ENCODE measurements around the gene RAP1GAP2.
"Not testable (repeated sequence)": the region's sequence is repeated elsewhere in the genome, so short reads cannot be mapped to it uniquely, and the experiment has no call there.

Gene RAP1GAP2

GRCh38 chr17:2871720-2872119 lies 75.5 kb downstream of the RAP1GAP2 start:
- H3K4me3 ChIP-seq: no peak overlapping the region
- no peak overlapping the region for H3K27ac ChIP-seq

DNA sequence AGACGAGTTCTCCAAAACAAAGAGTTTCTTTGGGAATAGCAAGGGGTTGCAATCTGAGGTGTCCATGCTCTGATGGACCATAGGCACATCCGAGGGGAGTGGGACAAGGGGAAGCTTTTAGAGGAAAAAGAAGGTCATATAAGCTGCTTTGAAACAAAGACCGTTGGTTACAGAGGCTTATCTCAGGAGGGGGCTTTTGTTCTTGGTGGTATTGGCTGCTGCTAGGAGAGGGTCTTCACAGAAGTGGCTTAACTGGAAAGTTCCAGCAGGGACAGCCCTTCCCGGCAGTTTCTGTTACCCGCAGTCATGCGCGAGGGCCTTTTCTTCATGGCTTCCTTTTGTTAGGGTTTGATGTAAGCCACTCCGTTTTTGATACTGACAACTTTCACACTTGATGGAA lies 76.0 kb downstream of the RAP1GAP2 start:
- H3K27ac ChIP-seq: no peak overlapping the region
- no peak overlapping the region for H3K4me3 ChIP-seq

DNA sequence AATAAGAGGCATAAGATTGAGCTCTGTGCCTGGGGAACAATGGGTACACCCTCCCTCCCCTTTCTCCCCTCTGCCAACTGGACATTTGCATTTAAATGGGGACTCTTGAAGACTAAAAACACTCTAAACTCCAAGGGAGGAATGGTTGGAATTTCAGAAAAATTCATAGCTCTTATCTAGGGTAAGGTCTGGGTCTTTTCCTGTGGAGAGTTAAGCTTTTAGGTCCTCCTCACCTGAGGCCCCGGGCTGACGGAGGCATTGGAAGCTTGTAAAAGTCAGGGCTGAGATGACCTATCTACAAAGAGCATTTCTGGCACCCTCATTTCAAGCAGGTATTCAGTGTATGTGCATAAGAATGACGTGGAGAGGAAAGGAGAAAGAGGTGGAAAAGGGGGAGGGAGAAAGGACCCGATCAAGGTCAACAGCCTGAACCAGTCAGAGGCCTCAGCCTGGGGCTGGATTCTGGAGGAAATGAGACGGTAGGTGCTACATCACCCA lies 78.0 kb downstream of the RAP1GAP2 start:
- Histone ChIP-seq H3K27ac (no peak overlapping the region), H3K4me3 (no peak overlapping the region)

DNA sequence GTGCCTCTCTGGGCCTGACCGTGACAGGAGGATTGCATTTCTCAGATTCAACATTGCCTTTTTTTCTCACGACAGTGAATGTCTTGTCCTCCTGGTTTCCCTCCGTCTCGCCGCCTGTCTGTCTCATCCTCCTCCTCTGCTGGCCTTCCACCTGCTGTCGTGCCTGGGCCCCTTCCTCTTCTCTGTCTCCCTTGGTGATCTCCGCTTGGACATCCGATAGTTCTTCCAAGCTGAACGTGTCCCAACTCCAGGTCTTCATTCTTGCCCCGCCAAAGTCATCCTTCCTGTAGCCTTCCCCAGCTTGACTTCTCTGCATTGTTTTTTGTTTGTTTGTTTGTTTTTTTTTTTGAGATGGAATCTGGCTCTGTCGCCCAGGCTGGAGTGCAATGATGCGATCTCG lies 79.4 kb downstream of the RAP1GAP2 start:
- Histone ChIP-seq H3K27ac (no peak overlapping the region), H3K4me3 (no peak overlapping the region)

GRCh38 chr17:2876467-2876866 lies 80.2 kb downstream of the RAP1GAP2 start:
- Histone ChIP-seq H3K27ac (no peak overlapping the region), H3K4me3 (no peak overlapping the region)

DNA sequence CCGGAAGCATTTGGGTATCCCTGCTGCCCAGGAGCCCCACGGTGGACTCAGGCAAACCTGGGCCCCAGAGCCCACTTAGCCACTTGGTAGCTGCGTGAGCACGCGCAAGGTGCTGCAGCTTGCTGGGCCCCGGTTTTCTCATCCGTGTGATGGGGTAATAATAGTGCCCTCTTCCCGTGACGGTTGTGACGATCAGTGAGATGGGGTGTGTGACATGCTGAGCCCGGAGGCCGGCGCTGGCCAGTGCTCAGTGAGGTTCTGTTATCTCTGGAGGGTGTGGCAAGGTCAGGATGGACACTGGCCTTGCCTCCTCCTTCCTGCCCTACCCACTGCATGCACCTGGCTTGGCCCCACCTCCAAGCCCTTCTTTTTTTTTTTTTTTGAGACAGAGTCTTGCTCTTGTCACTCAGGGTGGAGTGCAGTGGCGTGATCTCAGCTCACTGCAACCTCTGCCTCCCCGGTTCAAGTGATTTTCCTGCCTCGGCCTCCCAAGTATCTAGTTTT lies 82.6 kb downstream of the RAP1GAP2 start:
- no peak overlapping the region for H3K27ac ChIP-seq
- H3K4me3 ChIP-seq: no peak overlapping the region

DNA sequence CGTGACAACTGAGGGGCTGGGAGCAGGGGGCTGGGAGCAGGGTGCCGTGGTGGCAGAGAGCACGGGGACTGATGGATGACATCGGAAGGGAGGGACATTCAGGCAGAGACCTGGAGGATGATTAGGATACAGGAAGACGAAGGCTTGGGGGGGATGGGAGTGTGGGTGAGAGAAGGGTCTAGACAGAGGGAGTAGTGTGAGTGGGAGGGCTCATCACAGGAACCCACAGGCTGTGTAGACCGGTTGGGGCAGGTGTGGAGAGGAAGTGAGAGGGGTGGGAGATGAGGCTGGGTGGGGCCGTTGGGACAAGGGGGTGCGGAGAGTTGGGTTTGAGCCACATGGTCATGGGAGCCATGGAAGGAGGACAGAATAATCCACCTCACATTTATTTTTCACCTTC lies 83.8 kb downstream of the RAP1GAP2 start:
- Histone ChIP-seq H3K4me3 (no peak overlapping the region), H3K27ac (no peak overlapping the region)

- Histone ChIP-seq H3K4me3 (no peak overlapping the region), H3K27ac (no peak overlapping the region)
These were observed 85.1 kb downstream of the RAP1GAP2 start for GRCh38 chr17:2881295-2881694.

GRCh38 chr17:2883544-2884213 lies 87.4 kb downstream of the RAP1GAP2 start:
- H3K4me3 ChIP-seq: no peak overlapping the region
- H3K27ac ChIP-seq: no peak overlapping the region

DNA sequence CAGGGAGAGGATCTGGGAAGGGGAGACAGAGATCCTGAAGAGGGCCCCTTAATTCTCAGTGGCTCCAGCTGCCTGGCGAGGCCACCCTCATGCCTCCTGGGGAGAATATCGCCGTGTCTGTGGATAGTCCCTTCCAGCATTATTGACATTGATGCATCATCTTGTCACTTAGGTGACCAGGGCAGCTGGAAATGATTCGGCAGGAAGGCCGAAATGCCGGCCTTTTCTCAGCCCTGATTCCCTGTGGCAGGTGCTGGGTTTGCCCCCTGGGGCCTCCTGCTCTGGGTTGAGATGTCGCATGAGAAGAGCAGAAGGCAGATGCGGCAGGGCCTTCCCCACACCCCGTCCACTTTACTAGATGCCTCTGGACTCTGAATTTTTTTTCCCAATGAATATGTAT lies 89.5 kb downstream of the RAP1GAP2 start:
- Histone ChIP-seq H3K4me3 (no peak overlapping the region), H3K27ac (no peak overlapping the region)

DNA sequence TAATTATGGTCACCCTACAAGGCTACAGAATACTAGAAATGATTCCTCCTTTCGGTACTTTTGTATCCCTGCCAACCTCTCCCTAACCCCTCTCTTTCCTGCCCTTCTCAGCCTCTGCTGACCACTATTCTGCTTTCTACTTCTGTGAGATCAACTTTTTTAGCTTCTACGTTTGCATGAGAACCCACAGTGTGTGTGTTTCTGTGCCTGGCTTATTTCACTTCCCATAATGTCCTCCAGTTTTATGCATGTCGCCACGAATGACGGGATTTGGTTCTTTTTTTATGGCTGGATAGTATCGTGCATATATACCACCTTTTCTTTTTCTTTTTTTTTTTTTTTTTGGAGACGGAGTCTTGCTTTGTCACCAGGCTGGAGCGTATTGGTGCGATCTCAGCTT lies 92.1 kb downstream of the RAP1GAP2 start:
- H3K4me3 ChIP-seq: no peak overlapping the region
- H3K27ac ChIP-seq: no peak overlapping the region

DNA sequence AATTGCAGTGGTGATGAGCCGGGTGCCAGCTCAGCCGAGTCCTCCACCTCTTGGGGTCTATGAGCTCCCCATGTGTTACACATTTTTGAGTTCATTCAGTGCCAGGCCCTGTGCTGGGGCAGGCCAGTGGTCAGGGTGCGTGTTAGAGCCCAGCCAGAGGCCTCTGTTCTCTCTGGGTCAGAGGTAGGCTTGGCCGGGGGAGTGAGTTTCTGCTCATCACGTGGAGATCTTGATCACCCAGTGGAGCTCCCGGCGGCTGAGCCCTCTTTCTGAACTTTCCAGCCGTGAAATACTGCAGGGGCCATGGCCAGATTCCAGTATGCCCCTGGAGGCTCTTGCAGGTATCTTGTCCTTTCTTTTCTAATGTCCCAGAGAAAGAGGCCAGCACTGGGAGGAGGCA lies 93.0 kb downstream of the RAP1GAP2 start:
- H3K4me3 ChIP-seq: no peak overlapping the region
- H3K27ac ChIP-seq: no peak overlapping the region

DNA sequence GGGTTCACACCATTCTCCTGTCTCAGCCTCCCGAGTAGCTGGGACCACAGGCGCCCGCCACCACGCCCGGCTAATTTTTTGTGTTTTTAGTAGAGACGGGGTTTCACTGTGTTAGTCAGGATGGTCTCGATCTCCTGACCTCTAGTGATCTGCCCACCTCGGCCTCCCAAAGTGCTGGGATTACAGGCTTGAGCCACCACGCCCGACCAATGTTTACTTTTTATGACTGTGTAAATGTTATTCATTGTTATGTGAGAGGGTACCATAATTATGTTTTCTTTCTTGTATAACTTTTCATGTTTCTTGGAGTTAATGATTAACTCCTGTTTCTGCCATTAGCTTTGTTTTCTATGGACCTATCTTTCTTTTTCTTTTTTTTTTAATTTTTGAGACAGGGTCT lies 94.5 kb downstream of the RAP1GAP2 start:
- not testable (repeated sequence) for H3K4me3 ChIP-seq, H3K27ac ChIP-seq

DNA sequence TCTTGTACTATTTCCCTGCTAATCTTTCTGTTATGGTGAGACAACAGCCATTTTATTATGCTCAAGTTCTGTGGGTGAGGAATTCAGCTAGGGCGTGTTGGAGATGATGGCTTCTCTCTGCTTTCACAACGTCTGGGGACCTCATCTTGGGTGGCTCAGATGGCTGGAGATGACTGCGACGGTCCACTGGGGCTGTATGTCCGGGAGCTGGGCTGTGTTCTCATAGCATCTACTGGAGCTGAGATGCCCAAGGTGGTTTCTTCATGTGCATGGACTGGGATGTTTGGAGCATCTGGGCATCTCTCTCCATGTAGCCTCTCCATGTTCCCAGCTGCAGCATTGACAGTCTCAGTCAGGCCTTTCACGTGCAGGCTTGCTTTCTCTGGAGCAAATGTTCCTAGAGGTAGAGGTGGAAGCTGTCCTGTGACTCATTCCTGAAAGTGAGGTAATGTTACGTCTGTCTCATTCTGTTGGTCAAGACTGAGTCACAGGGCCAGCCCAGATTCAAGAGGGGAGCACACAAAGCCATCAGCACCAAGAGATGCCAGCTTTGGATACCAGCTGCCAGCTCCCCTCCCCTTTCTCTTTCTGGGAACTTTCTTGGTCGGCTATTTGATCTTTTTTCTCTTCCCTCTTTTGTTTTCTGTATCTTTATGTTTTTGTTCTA lies 96.2 kb downstream of the RAP1GAP2 start:
- Histone ChIP-seq H3K4me3 (no peak overlapping the region), H3K27ac (no peak overlapping the region)

- peak overlapping the region in 1 of 7 experiments; percentile 4 for H3K4me3 ChIP-seq
- peak overlapping the region in 2 of 21 experiments; percentile 37 to 57 for H3K27ac ChIP-seq
These were observed 97.2 kb downstream of the RAP1GAP2 start for GRCh38 chr17:2893422-2893914.

- no peak overlapping the region for H3K27ac ChIP-seq
- H3K4me3 ChIP-seq: no peak overlapping the region
These were observed 98.5 kb downstream of the RAP1GAP2 start for GRCh38 chr17:2894782-2895181.

DNA sequence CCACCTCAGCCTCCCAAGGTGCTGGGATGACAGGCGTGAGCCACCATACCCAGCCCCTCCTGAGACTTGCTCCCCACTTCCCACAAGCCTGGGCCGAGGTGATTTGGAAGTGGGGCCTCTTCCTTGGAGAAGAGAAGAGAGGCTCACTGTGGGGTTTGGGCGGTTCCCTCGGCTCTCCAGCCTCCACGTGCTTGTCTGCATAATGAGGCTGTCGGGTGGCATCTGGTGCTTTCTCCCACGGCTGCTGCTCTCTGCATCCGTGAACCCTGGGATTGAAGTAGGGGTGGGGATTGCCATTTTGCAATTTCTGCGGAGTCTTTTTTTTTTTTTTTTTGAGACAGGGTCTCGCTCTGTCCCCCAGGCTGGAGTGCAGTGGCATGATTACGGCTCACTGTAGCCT lies 101.4 kb downstream of the RAP1GAP2 start:
- no peak overlapping the region for H3K27ac ChIP-seq
- H3K4me3 ChIP-seq: no peak overlapping the region

DNA sequence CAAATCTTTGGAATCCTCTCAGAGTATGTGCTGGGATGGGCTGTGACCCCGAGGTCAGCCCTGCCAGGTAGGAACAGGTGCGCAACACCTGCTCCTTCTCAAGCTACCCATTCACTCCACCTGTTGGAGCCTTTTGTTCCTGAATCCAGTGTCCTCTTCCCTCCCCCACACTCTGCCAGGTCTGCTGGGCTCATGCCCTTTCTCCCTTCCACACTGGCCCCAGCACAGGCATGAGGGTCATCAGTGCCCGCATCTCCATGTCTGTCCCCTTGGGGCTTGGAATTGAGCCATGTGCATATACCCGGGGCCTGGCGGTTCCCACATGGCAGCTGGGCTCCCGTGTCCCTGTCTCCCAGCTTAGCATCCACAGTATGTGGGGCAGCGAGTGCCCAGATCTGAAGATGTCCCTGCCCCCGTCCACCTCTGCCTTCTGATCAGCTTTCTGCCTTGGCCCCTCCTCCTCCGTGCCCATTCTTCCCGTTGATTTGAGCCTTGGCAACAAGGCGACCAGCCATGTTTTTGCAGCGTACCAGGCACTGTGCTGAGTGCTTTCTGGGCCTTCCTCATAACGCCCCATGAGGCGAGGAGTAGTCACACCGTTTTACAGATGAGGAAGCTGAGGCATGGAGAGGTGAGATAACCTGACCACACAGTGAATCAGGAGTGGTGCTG lies 102.2 kb downstream of the RAP1GAP2 start:
- Histone ChIP-seq H3K27ac (no peak overlapping the region), H3K4me3 (no peak overlapping the region)

- H3K27ac ChIP-seq: no peak overlapping the region
- H3K4me3 ChIP-seq: no peak overlapping the region
These were observed 103.7 kb downstream of the RAP1GAP2 start for GRCh38 chr17:2899906-2900305.

DNA sequence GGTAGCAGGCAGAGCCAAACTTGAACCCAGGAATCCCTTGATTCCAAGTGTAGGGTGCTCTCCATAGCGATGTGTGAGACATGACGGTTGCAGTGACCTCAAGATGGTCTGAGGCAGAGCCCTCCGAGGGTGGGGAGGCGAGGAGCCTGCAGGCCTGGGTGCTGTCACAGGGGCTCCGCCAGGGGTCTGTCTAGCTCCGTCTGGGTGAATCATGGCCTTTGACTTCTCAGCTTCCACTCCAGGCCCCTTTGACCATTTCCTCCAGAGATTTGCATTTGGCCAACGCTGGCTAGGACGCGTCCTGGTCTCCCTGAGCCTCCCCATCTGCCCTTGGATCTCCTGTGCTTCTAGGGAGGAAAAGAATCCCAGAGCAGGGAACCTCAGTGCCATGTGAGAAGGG lies 104.6 kb downstream of the RAP1GAP2 start:
- Histone ChIP-seq H3K4me3 (no peak overlapping the region), H3K27ac (no peak overlapping the region)

- no peak overlapping the region for H3K4me3 ChIP-seq
- no peak overlapping the region for H3K27ac ChIP-seq
These were observed 105.3 kb downstream of the RAP1GAP2 start for GRCh38 chr17:2901582-2901981.

Data from skin epidermis (tissue), 12 donors.